Liver (tissue), 9 donors: Measurements from ENCODE around the gene CD300H. TPM values are rescaled to one million over a fixed set of nuclear protein-coding genes. Genes with fewer than 3 reads are reported as not detected.

Source experiments
- DNase-seq: peaks from one replicate; pipeline ENCODE4 v3.0.0-alpha.2; 2017; ENCODE audit warnings: low spot score
- H3K27ac ChIP-seq, 2 donors: one replicate each; pipeline ENCODE4 v1.7.0; 2013; ENCODE audit warnings: inconsistent platforms in 2 of 2, low read length in 2 of 2, control low read depth in 1 of 2, low read depth in 1 of 2, mild to moderate bottlenecking in 1 of 2
- H3K27me3 ChIP-seq, 4 donors: one replicate each; pipeline versions ENCODE4 v1.6.1 to v1.7.0; 2013; ENCODE audit warnings: low read length in 3 of 4, inconsistent platforms in 1 of 4, mild to moderate bottlenecking in 1 of 4, moderate library complexity in 1 of 4; ENCODE audit not compliant: control insufficient read depth in 4 of 4, insufficient read depth in 4 of 4
- H3K36me3 ChIP-seq, 4 donors: one replicate each; pipeline versions ENCODE4 v1.6.1 to v1.7.0; 2013; ENCODE audit warnings: low read length in 3 of 4, mild to moderate bottlenecking in 3 of 4, low read depth in 1 of 4, moderate library complexity in 1 of 4; ENCODE audit not compliant: control insufficient read depth in 4 of 4, insufficient read depth in 3 of 4
- H3K4me1 ChIP-seq, 4 donors: one replicate each; pipeline versions ENCODE4 v1.6.1 to v1.7.0; 2013; ENCODE audit warnings: low read length in 3 of 4, mild to moderate bottlenecking in 3 of 4, moderate library complexity in 1 of 4; ENCODE audit not compliant: control insufficient read depth in 4 of 4, insufficient read depth in 4 of 4
- H3K4me3 ChIP-seq, 3 donors: one replicate each; pipeline versions ENCODE4 v1.6.1 to v1.7.0; 2013; ENCODE audit warnings: low read length in 3 of 3, control low read depth in 1 of 3, low read depth in 1 of 3, mild to moderate bottlenecking in 1 of 3
- H3K9ac ChIP-seq, 2 donors: one replicate each; pipeline ENCODE4 v1.7.0; 2013; ENCODE audit warnings: low read length in 2 of 2, mild to moderate bottlenecking in 2 of 2, moderate library complexity in 2 of 2, control low read depth in 1 of 2, low read depth in 1 of 2
- H3K9me3 ChIP-seq, 4 donors: one replicate each; pipeline versions ENCODE4 v1.6.1 to v1.7.0; 2013; ENCODE audit warnings: low read length in 3 of 4; ENCODE audit not compliant: control insufficient read depth in 4 of 4
- EGR1 ChIP-seq, 2 donors: IDR thresholded peaks; 2 replicates each; pipeline ENCODE4 v1.6.1; 2016 to 2018; ENCODE audit warnings: antibody characterized with exemption in 2 of 2, low read depth in 2 of 2
- FOXA1 ChIP-seq: IDR thresholded peaks from 2 replicates; pipeline ENCODE4 v1.6.1; 2016; ENCODE audit warnings: antibody characterized with exemption
- FOXA2 ChIP-seq: IDR thresholded peaks from 2 replicates; pipeline ENCODE4 v1.6.1; 2016; ENCODE audit warnings: antibody characterized with exemption
- GABPA ChIP-seq, 2 donors: IDR thresholded peaks in 1 of 2; conservative IDR thresholded peaks in 1 of 2; 2 replicates each; pipeline ENCODE4 v1.6.1; 2016; ENCODE audit warnings: antibody characterized with exemption in 2 of 2, mild to moderate bottlenecking in 1 of 2, moderate library complexity in 1 of 2
- HNF4A ChIP-seq, 2 donors: conservative IDR thresholded peaks; 2 replicates each; pipeline ENCODE4 v1.6.1; 2016; ENCODE audit warnings: antibody characterized with exemption in 2 of 2, mild to moderate bottlenecking in 2 of 2
- HNF4G ChIP-seq: IDR thresholded peaks from 2 replicates; pipeline ENCODE4 v1.6.1; 2016; ENCODE audit warnings: antibody characterized with exemption
- JUND ChIP-seq, 2 donors: IDR thresholded peaks; 2 replicates each; pipeline ENCODE4 v1.6.1; 2016; ENCODE audit warnings: antibody characterized with exemption in 2 of 2
- NR2F2 ChIP-seq: IDR thresholded peaks from 2 replicates; pipeline ENCODE4 v1.6.1; 2016; ENCODE audit warnings: antibody characterized with exemption
- RAD21 ChIP-seq, 2 donors: IDR thresholded peaks; 2 replicates each; pipeline ENCODE4 v1.6.1; 2016; ENCODE audit warnings: antibody characterized with exemption in 2 of 2, mild to moderate bottlenecking in 2 of 2
- RXRA ChIP-seq, 2 donors: IDR thresholded peaks; 2 replicates each; pipeline ENCODE4 v1.6.1; 2017 to 2018; ENCODE audit warnings: antibody characterized with exemption in 2 of 2, mild to moderate bottlenecking in 1 of 2
- TAF1 ChIP-seq: conservative IDR thresholded peaks from 2 replicates; pipeline ENCODE4 v1.6.1; 2016; ENCODE audit warnings: antibody characterized with exemption, mild to moderate bottlenecking
- YY1 ChIP-seq: IDR thresholded peaks from 2 replicates; pipeline ENCODE4 v1.6.1; 2016; ENCODE audit warnings: antibody characterized with exemption, mild to moderate bottlenecking
- WGBS: extraction: QIAGEN DNeasy Blood & Tissue Kit; methylation state at CpG from one replicate; pipeline ENCODE4 v1.1.7; 2013; 5-methylcytosine and 5-hydroxymethylcytosine counted together
- polyA plus RNA-seq, 2 donors: library from polyadenylated mRNA; stranded (reverse) in 1 of 2; unstranded in 1 of 2; fragments of 200-250 nt in 1 of 2; fragments of >200 nt in 1 of 2; fragmentation: Nextera tagmentation in 1 of 2; extraction: Ambion mirVana in 1 of 2; gene quantifications; one replicate each; pipeline versions ENCODE4 v1.2.1 to v1.2.3, GENCODE V29; 2013 to 2015
- total RNA-seq, 2 donors: library from RNA; depleted of rRNA; stranded (reverse); fragments of >200 nt; gene quantifications; one replicate each; pipeline ENCODE4 v1.2.3, GENCODE V29; 2014
- TF ChIP-seq, protein P1 (sequence below): IDR thresholded peaks from 2 replicates; pipeline ENCODE4 v1.6.1; 2016; ENCODE audit warnings: antibody characterized with exemption
- TF ChIP-seq, protein P2 (sequence below): IDR thresholded peaks from 2 replicates; pipeline ENCODE4 v1.6.1; 2016; ENCODE audit warnings: antibody characterized with exemption
- TF ChIP-seq, protein P3 (sequence below): fragments of 150-350 bp; IDR thresholded peaks from 2 replicates; pipeline ENCODE4 v1.5.1; 2017; ENCODE audit warnings: improper control_type of control experiment, low read depth, low read length; ENCODE audit not compliant: missing input control
- donor health status: healthy.
- donor health status: healthy.
- donor health status: healthy.
- donor health status: healthy.
- donor health status: healthy.

The CD300H gene
- total and polyA plus RNA-seq, 4 donors, result 0.47 TPM; not detected in 3

DNA sequence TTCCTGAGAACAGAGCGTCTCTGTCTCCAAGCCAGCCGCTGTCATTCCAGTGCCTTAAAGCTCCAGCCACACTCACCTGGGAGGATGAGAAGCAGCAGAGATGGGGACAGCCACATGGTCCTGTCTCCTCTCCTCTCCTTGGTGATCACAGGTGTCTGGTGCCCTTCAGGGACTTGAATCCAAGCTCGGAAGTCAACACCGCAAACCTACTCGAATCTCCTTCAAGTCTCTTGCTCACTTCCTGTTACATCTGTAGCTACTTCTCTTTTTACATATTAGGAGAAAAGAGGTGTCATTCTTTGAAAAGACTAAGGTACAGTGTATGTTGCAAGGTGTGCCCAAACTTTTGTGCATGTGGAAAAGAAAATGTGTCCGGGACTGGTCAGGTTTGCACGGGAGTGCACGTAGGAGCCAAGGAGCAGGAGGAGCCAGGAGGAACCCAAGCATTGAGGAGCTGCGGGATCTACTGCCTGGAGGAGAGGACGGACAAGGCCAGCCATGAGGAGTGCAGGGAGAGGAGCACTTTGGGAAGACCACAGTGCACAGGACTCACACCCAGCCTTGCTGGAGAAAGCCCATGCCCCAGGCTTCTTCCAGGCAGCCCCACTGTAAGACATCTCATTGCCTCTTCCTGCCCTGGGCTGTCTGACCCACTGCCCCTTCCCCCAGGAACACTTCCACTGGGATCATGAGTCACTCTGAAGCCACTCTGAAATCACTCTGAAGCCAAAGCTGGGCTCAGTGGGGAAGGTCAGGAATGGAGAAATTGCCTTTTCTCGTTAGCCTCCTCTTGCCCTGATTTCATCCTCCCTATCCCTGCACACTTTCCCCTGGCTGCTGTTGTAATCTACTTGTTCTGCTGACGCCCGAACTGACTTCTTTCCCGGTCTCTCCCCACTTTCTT lies 25.0 kb upstream of the CD300H start, which contains the start of gene CD300LD:
Gene CD300LD, minus strand, starts transcription at position 197 of the 904 bp plus-strand sequence. Its CDS starts 81 bp downstream, at position 116.
- Histone ChIP-seq H3K9me3 (no peaks in the 10 kb centered on the region), H3K4me3 (no peak within 1 kb of the TSS), H3K27me3 (no peaks in the 10 kb centered on the region), H3K4me1 (no peaks in the 10 kb centered on the region), H3K36me3 (no peaks in the 10 kb centered on the region), H3K27ac (no peak within 1 kb of the TSS), H3K9ac (no peak within 1 kb of the TSS)
- WGBS, result 68% methylated on average over 14 of the region's 14 CpGs
- TF ChIP-seq, protein P1, sequence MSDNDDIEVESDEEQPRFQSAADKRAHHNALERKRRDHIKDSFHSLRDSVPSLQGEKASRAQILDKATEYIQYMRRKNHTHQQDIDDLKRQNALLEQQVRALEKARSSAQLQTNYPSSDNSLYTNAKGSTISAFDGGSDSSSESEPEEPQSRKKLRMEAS, result no peak
- no peak for DNase-seq

DNA sequence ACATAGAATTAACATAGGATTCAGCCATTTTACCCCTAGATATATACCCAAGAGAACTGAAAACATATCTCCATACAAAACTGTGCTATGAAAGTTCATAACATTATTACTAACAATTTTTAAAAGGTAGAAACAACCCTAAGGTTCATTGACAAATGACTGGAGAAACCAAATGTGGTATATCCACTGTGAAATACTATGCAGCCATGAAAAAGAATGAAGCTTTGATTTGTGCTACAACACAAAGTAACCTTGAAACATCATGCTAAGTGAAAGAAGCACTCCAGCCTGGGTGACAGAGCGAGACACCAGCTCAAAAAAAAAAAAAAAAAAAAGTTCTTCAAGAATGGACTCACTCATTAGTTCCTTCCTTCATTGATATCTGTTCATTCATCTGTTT lies 24.2 kb upstream of the CD300H start:
- Histone ChIP-seq H3K9ac (no peak overlapping the region), H3K36me3 (no peaks in the 10 kb centered on the region), H3K4me3 (no peak overlapping the region), H3K27ac (no peak overlapping the region), H3K9me3 (no peaks in the 10 kb centered on the region), H3K27me3 (no peaks in the 10 kb centered on the region), H3K4me1 (no peaks in the 10 kb centered on the region)
- 84% methylated on average over 1 of the region's 1 CpG for WGBS
- DNase-seq, result no peak
- TF ChIP-seq, protein P2, sequence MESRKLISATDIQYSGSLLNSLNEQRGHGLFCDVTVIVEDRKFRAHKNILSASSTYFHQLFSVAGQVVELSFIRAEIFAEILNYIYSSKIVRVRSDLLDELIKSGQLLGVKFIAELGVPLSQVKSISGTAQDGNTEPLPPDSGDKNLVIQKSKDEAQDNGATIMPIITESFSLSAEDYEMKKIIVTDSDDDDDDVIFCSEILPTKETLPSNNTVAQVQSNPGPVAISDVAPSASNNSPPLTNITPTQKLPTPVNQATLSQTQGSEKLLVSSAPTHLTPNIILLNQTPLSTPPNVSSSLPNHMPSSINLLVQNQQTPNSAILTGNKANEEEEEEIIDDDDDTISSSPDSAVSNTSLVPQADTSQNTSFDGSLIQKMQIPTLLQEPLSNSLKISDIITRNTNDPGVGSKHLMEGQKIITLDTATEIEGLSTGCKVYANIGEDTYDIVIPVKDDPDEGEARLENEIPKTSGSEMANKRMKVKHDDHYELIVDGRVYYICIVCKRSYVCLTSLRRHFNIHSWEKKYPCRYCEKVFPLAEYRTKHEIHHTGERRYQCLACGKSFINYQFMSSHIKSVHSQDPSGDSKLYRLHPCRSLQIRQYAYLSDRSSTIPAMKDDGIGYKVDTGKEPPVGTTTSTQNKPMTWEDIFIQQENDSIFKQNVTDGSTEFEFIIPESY, result no peak
- no peak for TF ChIP-seq FOXA2
- TF ChIP-seq TAF1, result no peak
- no peak for TF ChIP-seq HNF4A (conservative IDR thresholded peaks at IDR 0.05)

DNA sequence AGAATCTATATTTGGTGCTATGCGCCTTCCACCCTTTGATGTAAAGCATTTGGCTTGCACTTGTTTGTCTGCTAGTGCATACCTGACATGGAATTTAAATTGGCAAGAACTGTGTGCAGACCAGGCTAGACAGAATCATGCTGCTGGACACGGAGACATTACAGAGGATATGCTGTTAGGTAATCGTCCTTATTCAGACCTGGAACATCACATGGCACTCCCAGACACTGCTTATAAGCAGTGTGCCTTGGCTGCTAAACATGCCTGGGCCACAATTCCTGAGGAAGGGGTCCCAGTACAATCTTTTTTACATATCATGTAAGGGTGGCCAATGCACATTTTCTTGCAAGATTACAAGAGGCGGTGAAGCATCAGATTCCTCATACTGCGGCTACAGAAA lies 18.4 kb upstream of the CD300H start:
- no peaks in the 10 kb centered on the region for H3K27me3 ChIP-seq
- 83% methylated on average over 5 of the region's 5 CpGs for WGBS
- no peak overlapping the region for H3K9ac ChIP-seq
- no peak overlapping the region for H3K4me3 ChIP-seq
- no peaks in the 10 kb centered on the region for H3K4me1 ChIP-seq
- H3K27ac ChIP-seq, result no peak overlapping the region
- H3K9me3 ChIP-seq, result peaks cover 0 to 2% (median 0%) of the 10 kb centered on the region in 4 donors
- no peak for TF ChIP-seq JUND (IDR thresholded peaks at IDR 0.05)
- no peak for TF ChIP-seq FOXA2
- no peak for TF ChIP-seq TAF1
- TF ChIP-seq HNF4A (conservative IDR thresholded peaks at IDR 0.05), result no peak
- no peak for TF ChIP-seq NR2F2
- TF ChIP-seq, protein P3, sequence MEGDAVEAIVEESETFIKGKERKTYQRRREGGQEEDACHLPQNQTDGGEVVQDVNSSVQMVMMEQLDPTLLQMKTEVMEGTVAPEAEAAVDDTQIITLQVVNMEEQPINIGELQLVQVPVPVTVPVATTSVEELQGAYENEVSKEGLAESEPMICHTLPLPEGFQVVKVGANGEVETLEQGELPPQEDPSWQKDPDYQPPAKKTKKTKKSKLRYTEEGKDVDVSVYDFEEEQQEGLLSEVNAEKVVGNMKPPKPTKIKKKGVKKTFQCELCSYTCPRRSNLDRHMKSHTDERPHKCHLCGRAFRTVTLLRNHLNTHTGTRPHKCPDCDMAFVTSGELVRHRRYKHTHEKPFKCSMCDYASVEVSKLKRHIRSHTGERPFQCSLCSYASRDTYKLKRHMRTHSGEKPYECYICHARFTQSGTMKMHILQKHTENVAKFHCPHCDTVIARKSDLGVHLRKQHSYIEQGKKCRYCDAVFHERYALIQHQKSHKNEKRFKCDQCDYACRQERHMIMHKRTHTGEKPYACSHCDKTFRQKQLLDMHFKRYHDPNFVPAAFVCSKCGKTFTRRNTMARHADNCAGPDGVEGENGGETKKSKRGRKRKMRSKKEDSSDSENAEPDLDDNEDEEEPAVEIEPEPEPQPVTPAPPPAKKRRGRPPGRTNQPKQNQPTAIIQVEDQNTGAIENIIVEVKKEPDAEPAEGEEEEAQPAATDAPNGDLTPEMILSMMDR, result no peak
- no peak for TF ChIP-seq RXRA (IDR thresholded peaks at IDR 0.05)
- TF ChIP-seq, protein P2, result no peak
- TF ChIP-seq GABPA (IDR thresholded peaks at IDR 0.05 in 1 of 2, conservative IDR thresholded peaks at IDR 0.05 in 1 of 2), result no peak
- no peak for TF ChIP-seq FOXA1
- TF ChIP-seq, protein P1, result no peak
- no peak for TF ChIP-seq YY1
- TF ChIP-seq HNF4G, result no peak
- no peak for TF ChIP-seq EGR1 (IDR thresholded peaks at IDR 0.05; ENCODE audit: low read depth in 2 of 2)
- no peak for TF ChIP-seq RAD21 (IDR thresholded peaks at IDR 0.05)
- DNase-seq, result no peak
- no peaks in the 10 kb centered on the region for H3K36me3 ChIP-seq
